IMR-90 (cell line): ENCODE results near the gene CFAP90. TPM values are rescaled to one million over a fixed set of nuclear protein-coding genes. Genes with fewer than 3 reads are reported as not detected.

Experiments
- ATAC-seq: fragments of 200-7000 bp; cut with Tn5 transposase; 2 replicates; pipeline ENCODE4 v1.9.1; 2020; ENCODE audit warnings: low read depth, mild to moderate bottlenecking, moderate library complexity
- Bru-seq: library from RNA; stranded (reverse); fragments of 400-500 nt; gene quantifications from one replicate; lab custom pipeline; 2021; lab: Mats Ljungman, UMichigan
- BruChase-seq, 2 experiments: library from RNA; stranded (reverse); fragments of 400-500 nt; gene quantifications; one replicate each; lab custom pipeline; 2021; lab: Mats Ljungman, UMichigan
- BruUV-seq: library from RNA; stranded (reverse); fragments of 400-500 nt; replicated peaks from 2 replicates; lab custom pipeline; 2021; lab: Mats Ljungman, UMichigan
- CTCF ChIA-PET: fragments of 300-600 bp; formaldehyde crosslinking; extraction: SDS; loops from one replicate; lab custom pipeline; 2021; ENCODE audit warnings: antibody characterized with exemption; lab: Yijun Ruan, JAX
- POLR2A ChIA-PET: fragments of 300-600 bp; sonication (Branson Sonifier 250); formaldehyde crosslinking; loops from one replicate; lab custom pipeline; 2022; ENCODE audit warnings: antibody characterized with exemption; ENCODE audit not compliant: unreplicated experiment; lab: Charles Lee
- DNase-seq: peaks from one replicate; pipeline ENCODE4 v3.0.0; 2013
- H2AFZ ChIP-seq: replicated peaks from 2 replicates; pipeline ENCODE3; 2013; ENCODE audit warnings: low read length, mild to moderate bottlenecking; ENCODE audit not compliant: poor library complexity
- H2AK5ac ChIP-seq: 2 replicates; pipeline ENCODE4 v1.6.1; 2013; ENCODE audit warnings: low read depth, low read length, inconsistent platforms
- H2AK9ac ChIP-seq: replicated peaks from 2 replicates; pipeline ENCODE3; 2013; ENCODE audit warnings: mild to moderate bottlenecking, low read depth, low read length, moderate library complexity; ENCODE audit not compliant: poor library complexity
- H2BK120ac ChIP-seq: 2 replicates; pipeline ENCODE4 v1.6.1; 2013; ENCODE audit warnings: low read depth, low read length, inconsistent platforms
- H2BK15ac ChIP-seq: 3 replicates; pipeline ENCODE4 v1.6.1; 2013; ENCODE audit warnings: low read depth, low read length, inconsistent platforms
- H2BK20ac ChIP-seq: 2 replicates; pipeline ENCODE4 v1.6.1; 2013; ENCODE audit warnings: low read depth, mild to moderate bottlenecking, inconsistent platforms, low read length, moderate library complexity
- H2BK5ac ChIP-seq: 2 replicates; pipeline ENCODE4 v1.6.1; 2013; ENCODE audit warnings: mild to moderate bottlenecking, low read depth, low read length, inconsistent platforms; ENCODE audit not compliant: poor library complexity, severe bottlenecking
- H3K14ac ChIP-seq: replicated peaks from 2 replicates; pipeline ENCODE4 v1.6.1; 2013; ENCODE audit warnings: low read depth, low read length, inconsistent platforms
- H3K18ac ChIP-seq: 2 replicates; pipeline ENCODE4 v1.6.1; 2013; ENCODE audit warnings: low read depth, low read length, control low read depth
- H3K23ac ChIP-seq: 2 replicates; pipeline ENCODE4 v1.6.1; 2013; ENCODE audit warnings: low read depth, low read length, inconsistent platforms
- H3K27ac ChIP-seq: 2 replicates; pipeline ENCODE4 v1.5.1; 2013; ENCODE audit warnings: mild to moderate bottlenecking, control low read depth, low read length; ENCODE audit not compliant: insufficient read depth
- H3K27me3 ChIP-seq: 2 replicates; pipeline ENCODE4 v1.6.1; 2013; ENCODE audit warnings: low read length; ENCODE audit not compliant: control insufficient read depth, insufficient read depth
- H3K36me3 ChIP-seq: 2 replicates; pipeline ENCODE4 v1.6.1; 2013; ENCODE audit warnings: low read length, mixed read lengths; ENCODE audit not compliant: control insufficient read depth, insufficient read depth
- H3K4ac ChIP-seq: 2 replicates; pipeline ENCODE4 v1.6.1; 2013; ENCODE audit warnings: low read depth, low read length, inconsistent platforms
- H3K4me1 ChIP-seq: 2 replicates; pipeline ENCODE4 v1.6.1; 2013; ENCODE audit warnings: low read length, mixed read lengths; ENCODE audit not compliant: control insufficient read depth, insufficient read depth
- H3K4me2 ChIP-seq: 2 replicates; pipeline ENCODE4 v1.6.1; 2013; ENCODE audit warnings: low read depth, mild to moderate bottlenecking, control low read depth, low read length, moderate library complexity
- H3K4me3 ChIP-seq: 2 replicates; pipeline ENCODE4 v1.5.1; 2013; ENCODE audit warnings: low read depth, mild to moderate bottlenecking, control low read depth, low read length, moderate library complexity; ENCODE audit not compliant: insufficient read depth
- H3K56ac ChIP-seq: 2 replicates; pipeline ENCODE4 v1.6.1; 2013; ENCODE audit warnings: low read length, inconsistent platforms; ENCODE audit not compliant: insufficient read depth; ENCODE audit errors: extremely low read depth
- H3K79me1 ChIP-seq, 2 experiments: 2 replicates each; pipeline ENCODE4 v1.6.1; 2013; ENCODE audit warnings: low read length in 2 of 2, inconsistent platforms in 1 of 2, low read depth in 1 of 2
- H3K9ac ChIP-seq: 2 replicates; pipeline ENCODE4 v1.6.1; 2013; ENCODE audit warnings: low read depth, low read length, control low read depth
- H3K9me1 ChIP-seq: 2 replicates; pipeline ENCODE4 v1.6.1; 2013; ENCODE audit warnings: low read length, inconsistent platforms; ENCODE audit not compliant: insufficient read depth
- H3K9me3 ChIP-seq: 2 replicates; pipeline ENCODE4 v1.6.1; 2013; ENCODE audit warnings: low read length; ENCODE audit not compliant: control insufficient read depth, insufficient read depth
- H4K20me1 ChIP-seq: 2 replicates; pipeline ENCODE4 v1.6.1; 2013; ENCODE audit warnings: low read length, inconsistent platforms; ENCODE audit not compliant: insufficient read depth
- H4K5ac ChIP-seq: 2 replicates; pipeline ENCODE4 v1.6.1; 2013; ENCODE audit warnings: mild to moderate bottlenecking, low read depth, low read length, control low read depth
- H4K8ac ChIP-seq, 2 experiments: 2 replicates each; pipeline ENCODE4 v1.6.1; 2013; ENCODE audit warnings: low read depth in 2 of 2, low read length in 2 of 2, control low read depth in 1 of 2, inconsistent platforms in 1 of 2
- H4K91ac ChIP-seq: 2 replicates; pipeline ENCODE4 v1.6.1; 2013; ENCODE audit warnings: low read depth, low read length, inconsistent platforms; ENCODE audit not compliant: insufficient read depth
- MAZ ChIP-seq: IDR thresholded peaks from 2 replicates; pipeline ENCODE4 v1.6.1; 2012; ENCODE audit warnings: low read depth, mild to moderate bottlenecking, low read length, improper control_type of control experiment, moderate library complexity, borderline replicate concordance
- WGBS, 2 experiments: methylation state at CpG; one replicate each; pipeline versions ENCODE4 v1.1.5 to v1.1.7; 2013; ENCODE audit warnings: missing lambda C conversion rate in 2 of 2; ENCODE audit not compliant: insufficient read length in 1 of 2; ENCODE audit errors: extremely low coverage in 2 of 2; 5-methylcytosine and 5-hydroxymethylcytosine counted together
- dilution Hi-C: fragments of 300-500 bp; cut with HindIII; formaldehyde crosslinking; loops from one replicate; pipeline ENCODE4 v1.14.3; 2018; ENCODE audit warnings: low sequenced_read_pairs; ENCODE audit not compliant: unreplicated experiment
- in situ Hi-C: fragments of 300-500 bp; cut with MboI; formaldehyde crosslinking; loops from 3 replicates; pipeline ENCODE4 v1.14.3; 2019; ENCODE audit warnings: low sequenced_read_pairs, inconsistent platforms, mixed read lengths
- intact Hi-C: fragments of 100-400 bp; cut with micrococcal nuclease; formaldehyde crosslinking; loops from 2 replicates; pipeline ENCODE4 v1.10.0; 2022
- long read RNA-seq: library from polyadenylated mRNA; unstranded; transcript quantifications from one replicate; pipeline ENCODE4 v2.0.0, GENCODE V29; 2021; ENCODE audit not compliant: unreplicated experiment
- polyA plus RNA-seq, 3 experiments: library from polyadenylated mRNA; depleted of rRNA; stranded (reverse); fragments of >200 nt; gene quantifications; 2 replicates each; pipeline ENCODE4 v1.2.3, GENCODE V29; 2012; ENCODE audit warnings: low replicate concordance in 1 of 3
- total RNA-seq: library from RNA; depleted of rRNA; stranded (reverse); fragments of >200 nt; gene quantifications from 2 replicates; pipeline ENCODE4 v1.2.3, GENCODE V29; 2012; rRNA removed
- TF ChIP-seq, protein P1 (sequence below): conservative IDR thresholded peaks from 2 replicates; pipeline ENCODE4 v1.5.1; 2012; ENCODE audit warnings: mild to moderate bottlenecking, low read depth, low read length, improper control_type of control experiment

Gene CFAP90, protein sequence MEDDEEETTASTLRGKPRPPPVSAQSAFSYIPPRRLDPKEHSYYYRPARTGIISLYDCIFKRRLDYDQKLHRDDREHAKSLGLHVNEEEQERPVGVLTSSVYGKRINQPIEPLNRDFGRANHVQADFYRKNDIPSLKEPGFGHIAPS
- not detected in 2 replicates for total RNA-seq
- 0.09 and 0.14 TPM in 2 replicates for polyA plus RNA-seq (2012; rRNA removed)
- 0.11 TPM in 1 of 2 replicates, not detected in the other for polyA plus RNA-seq (2012; cell fraction: cytosol; rRNA removed)
- 0.02 TPM in 1 of 2 replicates, not detected in the other for polyA plus RNA-seq (2012; cell fraction: nucleus; rRNA removed; ENCODE audit: low replicate concordance)
- percentile 8 among the genes with signal in this experiment for Bru-seq, nascent RNA
- BruChase-seq, experiment 1, labeled RNA remaining after a 6-hour chase, result not detected
- BruChase-seq, experiment 2, labeled RNA remaining after a 2-hour chase, result not detected
- long read RNA-seq, result 0 reads

DNA sequence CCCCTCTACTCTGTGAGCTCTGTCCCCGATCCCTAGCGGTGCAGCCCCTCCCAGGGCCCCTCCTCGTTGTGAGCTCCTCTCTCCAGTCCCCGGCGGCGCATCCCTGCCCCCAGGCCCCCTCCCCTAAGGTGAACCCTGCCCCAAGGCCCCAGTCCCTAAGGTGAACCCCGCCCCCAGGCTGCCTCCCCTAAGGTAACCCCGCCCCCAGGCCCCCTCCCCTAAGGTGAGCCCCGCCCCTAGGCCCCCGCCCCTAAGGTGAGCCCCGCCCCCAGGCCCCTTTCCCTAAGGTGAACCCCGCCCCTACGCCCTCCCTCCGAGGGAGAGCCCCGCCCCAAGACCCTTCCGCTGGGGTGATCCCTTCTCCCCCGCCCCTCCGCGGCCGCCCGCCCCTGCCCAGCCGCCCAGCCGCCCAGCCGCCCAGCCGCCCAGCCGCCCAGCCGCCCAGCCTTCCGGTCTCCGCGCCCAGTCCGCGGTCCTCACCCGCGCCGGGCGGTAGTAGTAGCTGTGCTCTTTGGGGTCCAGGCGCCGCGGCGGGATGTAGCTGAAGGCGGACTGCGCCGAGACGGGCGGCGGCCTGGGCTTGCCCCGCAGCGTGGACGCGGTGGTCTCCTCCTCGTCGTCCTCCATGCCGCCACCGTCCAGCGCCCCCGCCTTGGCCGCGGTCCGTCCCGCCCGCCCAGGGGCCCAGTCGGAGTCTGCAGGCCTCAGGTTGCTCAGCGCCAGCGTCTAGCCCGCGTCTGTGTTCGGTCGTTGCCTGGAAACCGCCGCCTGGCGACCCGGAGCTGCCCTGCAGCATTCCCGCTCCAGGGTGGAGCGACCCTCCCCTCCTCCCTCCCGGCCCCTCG is at the start of gene CFAP90:
Gene CFAP90, minus strand, starts transcription at position 739 of the 845 bp plus-strand sequence. Its CDS starts 112 bp downstream, at position 627.
- intact Hi-C loops (no loop called here), dilution Hi-C loops (no loop called here), in situ Hi-C loops (no loop called here)
- Histone ChIP-seq H4K20me1 (no peaks in the 10 kb centered on the region), H2BK120ac (no peak within 1 kb of the TSS), H3K56ac (no peak within 1 kb of the TSS), H2AK9ac (peak within 1 kb of the TSS; percentile 37), H3K14ac (no peak within 1 kb of the TSS), H3K18ac (no peak within 1 kb of the TSS), H3K23ac (no peak within 1 kb of the TSS), H2BK15ac (no peak within 1 kb of the TSS), H3K9me1 (no peaks in the 10 kb centered on the region), H3K4ac (no peak within 1 kb of the TSS), H2BK20ac (no peak within 1 kb of the TSS), H2AFZ (peak within 1 kb of the TSS; percentile 89), H3K4me1 (no peaks in the 10 kb centered on the region), H2AK5ac (no peak within 1 kb of the TSS), H3K9me3 (peaks cover 2% of the 10 kb centered on the region; the same call in 1 of the 2 replicates), H4K91ac (no peak within 1 kb of the TSS), H3K4me3 (peak within 1 kb of the TSS; percentile 58), H4K5ac (no peak within 1 kb of the TSS), H3K9ac (no peak within 1 kb of the TSS), H3K79me1 (no peaks in the 10 kb centered on the region), H2BK5ac (no peak within 1 kb of the TSS), H3K27me3 (peaks cover 29% of the 10 kb centered on the region), H4K8ac (no peak within 1 kb of the TSS), H3K36me3 (no peaks in the 10 kb centered on the region), H3K4me2 (peak within 1 kb of the TSS; percentile 63), H3K27ac (no peak within 1 kb of the TSS)
- ChIA-PET CTCF (no interaction called here), POLR2A (interaction anchor here (0.6 kb wide), 1 partner anchor 104 kb away, joined by 3 read pairs; no protein-coding TSS in a partner anchor)
- no TSS peak for BruUV-seq
- WGBS, 2 experiments, result 5% methylated on average over 16 of the region's 76 CpGs; no CpG with 5 or more reads in 1 of the 2 experiments
- peak; percentile 30 for DNase-seq
- peak; percentile 72 for ATAC-seq
- TF ChIP-seq, protein P1, sequence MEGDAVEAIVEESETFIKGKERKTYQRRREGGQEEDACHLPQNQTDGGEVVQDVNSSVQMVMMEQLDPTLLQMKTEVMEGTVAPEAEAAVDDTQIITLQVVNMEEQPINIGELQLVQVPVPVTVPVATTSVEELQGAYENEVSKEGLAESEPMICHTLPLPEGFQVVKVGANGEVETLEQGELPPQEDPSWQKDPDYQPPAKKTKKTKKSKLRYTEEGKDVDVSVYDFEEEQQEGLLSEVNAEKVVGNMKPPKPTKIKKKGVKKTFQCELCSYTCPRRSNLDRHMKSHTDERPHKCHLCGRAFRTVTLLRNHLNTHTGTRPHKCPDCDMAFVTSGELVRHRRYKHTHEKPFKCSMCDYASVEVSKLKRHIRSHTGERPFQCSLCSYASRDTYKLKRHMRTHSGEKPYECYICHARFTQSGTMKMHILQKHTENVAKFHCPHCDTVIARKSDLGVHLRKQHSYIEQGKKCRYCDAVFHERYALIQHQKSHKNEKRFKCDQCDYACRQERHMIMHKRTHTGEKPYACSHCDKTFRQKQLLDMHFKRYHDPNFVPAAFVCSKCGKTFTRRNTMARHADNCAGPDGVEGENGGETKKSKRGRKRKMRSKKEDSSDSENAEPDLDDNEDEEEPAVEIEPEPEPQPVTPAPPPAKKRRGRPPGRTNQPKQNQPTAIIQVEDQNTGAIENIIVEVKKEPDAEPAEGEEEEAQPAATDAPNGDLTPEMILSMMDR, result peak; percentile 45
- no peak for TF ChIP-seq MAZ
